GM23338 (cell line): ENCODE results near the gene PARVG. TPM values are rescaled to one million over a fixed set of nuclear protein-coding genes. Genes with fewer than 3 reads are reported as not detected.

Source experiments
- ATAC-seq: fragments of 200-7000 bp; cut with Tn5 transposase; 3 replicates; pipeline ENCODE4 v1.9.1; 2020
- DNase-seq: peaks from one replicate; pipeline ENCODE4 v3.0.0-alpha.2; 2015; ENCODE audit warnings: low spot score
- H2AFZ ChIP-seq: fragments of 200-600 bp; sonication (generic); 2 replicates; pipeline ENCODE4 v1.8.0; 2016; ENCODE audit warnings: antibody characterized with exemption, mild to moderate bottlenecking, moderate library complexity
- H3F3A ChIP-seq: fragments of 200-600 bp; sonication (generic); replicated peaks from 2 replicates; pipeline ENCODE4 v1.8.0; 2017; ENCODE audit warnings: antibody characterized with exemption, mixed run types, low read depth
- H3K27ac ChIP-seq: fragments of 200-600 bp; sonication (generic); 2 replicates; pipeline ENCODE4 v1.6.1; 2016; ENCODE audit warnings: low read depth
- H3K27me3 ChIP-seq: fragments of 200-600 bp; sonication (generic); 2 replicates; pipeline ENCODE4 v1.8.0; 2016; ENCODE audit warnings: mild to moderate bottlenecking, mixed run types, moderate library complexity; ENCODE audit not compliant: insufficient read depth
- H3K36me3 ChIP-seq: fragments of 200-600 bp; sonication (generic); 2 replicates; pipeline ENCODE4 v1.8.0; 2016; ENCODE audit warnings: mild to moderate bottlenecking; ENCODE audit not compliant: insufficient read depth
- H3K4me1 ChIP-seq: fragments of 200-600 bp; sonication (generic); 2 replicates; pipeline ENCODE4 v1.8.0; 2016; ENCODE audit warnings: mild to moderate bottlenecking, moderate library complexity; ENCODE audit not compliant: insufficient read depth
- H3K4me2 ChIP-seq: fragments of 200-600 bp; sonication (generic); 2 replicates; pipeline ENCODE4 v1.7.1; 2017; ENCODE audit warnings: mixed run types
- H3K4me3 ChIP-seq: fragments of 200-600 bp; sonication (generic); 2 replicates; pipeline ENCODE4 v1.6.1; 2016; ENCODE audit warnings: mixed run types
- H3K79me2 ChIP-seq: fragments of 200-600 bp; sonication (generic); replicated peaks from 2 replicates; pipeline ENCODE4 v1.8.0; 2017; ENCODE audit warnings: mild to moderate bottlenecking; ENCODE audit not compliant: insufficient read depth
- H3K9me2 ChIP-seq: fragments of 200-600 bp; sonication (generic); 2 replicates; pipeline ENCODE4 v1.8.0; 2017; ENCODE audit not compliant: insufficient read depth
- H4K20me1 ChIP-seq: fragments of 200-600 bp; sonication (generic); replicated peaks from 2 replicates; pipeline ENCODE4 v1.8.0; 2017; ENCODE audit warnings: mild to moderate bottlenecking; ENCODE audit not compliant: insufficient read depth
- H3K27ac Mint-ChIP-seq: 2 replicates; pipeline ENCODE4 v1.8.0; 2020; ENCODE audit warnings: inconsistent platforms, mild to moderate bottlenecking, moderate library complexity, mixed read lengths
- H3K27me3 Mint-ChIP-seq: 3 replicates; pipeline ENCODE4 v1.8.0; 2022; ENCODE audit warnings: low read depth, mild to moderate bottlenecking, moderate library complexity, mixed read lengths, inconsistent platforms; ENCODE audit not compliant: insufficient read depth, poor library complexity
- H3K36me3 Mint-ChIP-seq: 3 replicates; pipeline ENCODE4 v1.8.0; 2021; ENCODE audit warnings: low read depth, mild to moderate bottlenecking, inconsistent platforms, moderate library complexity, mixed read lengths
- H3K4me1 Mint-ChIP-seq: 3 replicates; pipeline ENCODE4 v1.8.0; 2020; ENCODE audit warnings: mild to moderate bottlenecking, inconsistent platforms, mixed read lengths
- H3K4me3 Mint-ChIP-seq: 3 replicates; pipeline ENCODE4 v1.8.0; 2021; ENCODE audit warnings: moderate library complexity, mild to moderate bottlenecking, inconsistent platforms, mixed read lengths
- H3K9me3 Mint-ChIP-seq: 3 replicates; pipeline ENCODE4 v1.8.0; 2020; ENCODE audit warnings: moderate library complexity, mild to moderate bottlenecking, inconsistent platforms, mixed read lengths
- EZH2phosphoT487 ChIP-seq: fragments of 200-600 bp; sonication (generic); IDR thresholded peaks from one replicate; pipeline ENCODE4 v1.8.1; 2018; ENCODE audit warnings: antibody characterized with exemption; ENCODE audit not compliant: unreplicated experiment
- POLR2AphosphoS5 ChIP-seq: IDR thresholded peaks from 2 replicates; pipeline ENCODE4 v1.6.1; 2016; ENCODE audit warnings: antibody characterized with exemption, low read depth
- polyA plus RNA-seq: library from polyadenylated mRNA; unstranded; fragments of >200 nt; fragmentation: Nextera tagmentation; extraction: Ambion mirVana; gene quantifications from 2 replicates; pipeline ENCODE4 v1.2.1, GENCODE V29; 2016
- total RNA-seq: library from RNA; depleted of rRNA; stranded (reverse); fragments of >200 nt; shearing (Covaris generic); gene quantifications from 2 replicates; pipeline ENCODE4 v1.2.3, GENCODE V29; 2014
- TF ChIP-seq, protein P1 (sequence below): fragments of 250-450 bp; sonication (Bioruptor Pico); IDR thresholded peaks from 2 replicates; pipeline ENCODE4 v1.5.0; 2020; ENCODE audit warnings: mild to moderate bottlenecking, moderate library complexity
- TF ChIP-seq, protein P2 (sequence below), 2 experiments: fragments of 200-600 bp in 1 of 2; sonication (generic) in 1 of 2; conservative IDR thresholded peaks; 2 replicates each; pipeline versions ENCODE4 v1.5.1 to v1.6.1; 2016 to 2017; ENCODE audit warnings: antibody characterized with exemption in 2 of 2, low read depth in 2 of 2, mild to moderate bottlenecking in 2 of 2, moderate library complexity in 1 of 2

The PARVG gene
- total and polyA plus RNA-seq, 2 experiments from 2014 or later: 0.14 to 0.31 TPM

DNA sequence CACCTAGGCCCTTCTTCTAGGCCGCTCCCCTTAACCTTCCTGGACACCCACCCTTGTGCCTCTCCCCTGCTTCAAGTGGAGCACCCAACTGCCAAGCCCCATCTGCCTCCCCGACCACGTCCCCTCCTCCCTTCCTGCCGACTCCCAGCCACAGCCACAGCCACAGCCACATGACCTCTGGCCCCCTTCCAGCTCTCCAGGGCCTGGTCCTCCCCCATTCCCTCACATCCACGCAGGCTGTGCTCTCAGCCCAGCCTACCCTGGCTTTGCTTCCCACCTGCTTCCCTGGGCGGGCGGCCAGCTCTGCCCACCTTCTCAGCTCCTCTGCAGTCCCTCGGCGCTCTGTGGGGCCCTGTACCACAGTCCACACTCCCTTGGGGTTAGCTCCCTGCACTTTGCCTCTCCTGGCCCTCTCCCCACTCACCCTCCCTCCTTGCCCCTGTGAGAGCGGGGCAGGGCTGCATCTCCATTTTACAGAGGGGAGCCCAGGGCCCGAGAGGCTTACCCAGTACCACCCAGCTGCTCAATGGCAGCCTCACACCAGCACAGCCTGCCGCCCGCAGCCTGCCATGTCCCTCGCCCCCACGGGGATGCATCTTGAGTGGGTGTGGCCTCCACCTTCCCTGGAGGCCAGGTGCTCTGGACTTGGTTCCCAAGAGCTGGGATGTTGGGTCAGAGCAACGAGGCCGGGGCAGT, 20.3 kb downstream of the PARVG start (continued):
- TF ChIP-seq, protein P1, sequence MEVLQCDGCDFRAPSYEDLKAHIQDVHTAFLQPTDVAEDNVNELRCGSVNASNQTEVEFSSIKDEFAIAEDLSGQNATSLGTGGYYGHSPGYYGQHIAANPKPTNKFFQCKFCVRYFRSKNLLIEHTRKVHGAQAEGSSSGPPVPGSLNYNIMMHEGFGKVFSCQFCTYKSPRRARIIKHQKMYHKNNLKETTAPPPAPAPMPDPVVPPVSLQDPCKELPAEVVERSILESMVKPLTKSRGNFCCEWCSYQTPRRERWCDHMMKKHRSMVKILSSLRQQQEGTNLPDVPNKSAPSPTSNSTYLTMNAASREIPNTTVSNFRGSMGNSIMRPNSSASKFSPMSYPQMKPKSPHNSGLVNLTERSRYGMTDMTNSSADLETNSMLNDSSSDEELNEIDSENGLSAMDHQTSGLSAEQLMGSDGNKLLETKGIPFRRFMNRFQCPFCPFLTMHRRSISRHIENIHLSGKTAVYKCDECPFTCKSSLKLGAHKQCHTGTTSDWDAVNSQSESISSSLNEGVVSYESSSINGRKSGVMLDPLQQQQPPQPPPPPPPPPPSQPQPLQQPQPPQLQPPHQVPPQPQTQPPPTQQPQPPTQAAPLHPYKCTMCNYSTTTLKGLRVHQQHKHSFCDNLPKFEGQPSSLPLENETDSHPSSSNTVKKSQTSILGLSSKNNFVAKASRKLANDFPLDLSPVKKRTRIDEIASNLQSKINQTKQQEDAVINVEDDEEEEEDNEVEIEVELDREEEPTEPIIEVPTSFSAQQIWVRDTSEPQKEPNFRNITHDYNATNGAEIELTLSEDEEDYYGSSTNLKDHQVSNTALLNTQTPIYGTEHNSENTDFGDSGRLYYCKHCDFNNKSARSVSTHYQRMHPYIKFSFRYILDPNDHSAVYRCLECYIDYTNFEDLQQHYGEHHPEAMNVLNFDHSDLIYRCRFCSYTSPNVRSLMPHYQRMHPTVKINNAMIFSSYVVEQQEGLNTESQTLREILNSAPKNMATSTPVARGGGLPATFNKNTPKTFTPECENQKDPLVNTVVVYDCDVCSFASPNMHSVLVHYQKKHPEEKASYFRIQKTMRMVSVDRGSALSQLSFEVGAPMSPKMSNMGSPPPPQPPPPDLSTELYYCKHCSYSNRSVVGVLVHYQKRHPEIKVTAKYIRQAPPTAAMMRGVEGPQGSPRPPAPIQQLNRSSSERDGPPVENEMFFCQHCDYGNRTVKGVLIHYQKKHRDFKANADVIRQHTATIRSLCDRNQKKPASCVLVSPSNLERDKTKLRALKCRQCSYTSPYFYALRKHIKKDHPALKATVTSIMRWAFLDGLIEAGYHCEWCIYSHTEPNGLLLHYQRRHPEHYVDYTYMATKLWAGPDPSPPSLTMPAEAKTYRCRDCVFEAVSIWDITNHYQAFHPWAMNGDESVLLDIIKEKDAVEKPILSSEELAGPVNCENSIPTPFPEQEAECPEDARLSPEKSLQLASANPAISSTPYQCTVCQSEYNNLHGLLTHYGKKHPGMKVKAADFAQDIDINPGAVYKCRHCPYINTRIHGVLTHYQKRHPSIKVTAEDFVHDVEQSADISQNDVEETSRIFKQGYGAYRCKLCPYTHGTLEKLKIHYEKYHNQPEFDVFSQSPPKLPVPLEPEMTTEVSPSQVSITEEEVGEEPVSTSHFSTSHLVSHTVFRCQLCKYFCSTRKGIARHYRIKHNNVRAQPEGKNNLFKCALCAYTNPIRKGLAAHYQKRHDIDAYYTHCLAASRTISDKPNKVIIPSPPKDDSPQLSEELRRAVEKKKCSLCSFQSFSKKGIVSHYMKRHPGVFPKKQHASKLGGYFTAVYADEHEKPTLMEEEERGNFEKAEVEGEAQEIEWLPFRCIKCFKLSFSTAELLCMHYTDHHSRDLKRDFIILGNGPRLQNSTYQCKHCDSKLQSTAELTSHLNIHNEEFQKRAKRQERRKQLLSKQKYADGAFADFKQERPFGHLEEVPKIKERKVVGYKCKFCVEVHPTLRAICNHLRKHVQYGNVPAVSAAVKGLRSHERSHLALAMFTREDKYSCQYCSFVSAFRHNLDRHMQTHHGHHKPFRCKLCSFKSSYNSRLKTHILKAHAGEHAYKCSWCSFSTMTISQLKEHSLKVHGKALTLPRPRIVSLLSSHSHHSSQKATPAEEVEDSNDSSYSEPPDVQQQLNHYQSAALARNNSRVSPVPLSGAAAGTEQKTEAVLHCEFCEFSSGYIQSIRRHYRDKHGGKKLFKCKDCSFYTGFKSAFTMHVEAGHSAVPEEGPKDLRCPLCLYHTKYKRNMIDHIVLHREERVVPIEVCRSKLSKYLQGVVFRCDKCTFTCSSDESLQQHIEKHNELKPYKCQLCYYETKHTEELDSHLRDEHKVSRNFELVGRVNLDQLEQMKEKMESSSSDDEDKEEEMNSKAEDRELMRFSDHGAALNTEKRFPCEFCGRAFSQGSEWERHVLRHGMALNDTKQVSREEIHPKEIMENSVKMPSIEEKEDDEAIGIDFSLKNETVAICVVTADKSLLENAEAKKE (CRISPR knock-in tag): no peak

DNA sequence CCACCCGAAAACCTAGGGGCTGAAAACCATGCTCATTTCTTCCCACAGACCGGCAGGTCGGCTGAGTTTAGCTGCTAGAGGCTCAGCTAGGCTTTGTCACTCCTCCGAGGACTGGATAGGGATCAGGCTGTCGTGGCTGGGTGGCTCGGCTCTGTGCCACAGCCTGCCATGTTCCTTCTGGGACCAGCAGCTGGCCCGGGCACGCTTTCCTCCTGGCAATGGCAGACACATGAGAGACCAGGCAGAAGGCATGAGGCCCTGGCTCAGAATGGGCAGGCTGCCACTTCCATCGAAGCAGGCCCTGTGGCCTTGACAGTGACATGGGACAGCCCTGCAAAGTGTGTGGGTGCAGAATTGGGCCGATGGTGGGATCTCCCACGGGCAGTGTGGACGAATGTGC, 20.9 kb downstream of the PARVG start:
- H4K20me1 ChIP-seq: no peaks in the 10 kb centered on the region
- H3K27ac Mint-ChIP-seq: no peak overlapping the region
- peaks cover 2% of the 10 kb centered on the region for H3K27me3 Mint-ChIP-seq
- H3K27me3 ChIP-seq: no peaks in the 10 kb centered on the region
- no peak overlapping the region for H3K4me3 ChIP-seq
- no peak overlapping the region for H3K27ac ChIP-seq
- no peaks in the 10 kb centered on the region for H3K79me2 ChIP-seq
- no peak overlapping the region for H3K4me2 ChIP-seq
- no peaks in the 10 kb centered on the region for H3K4me1 ChIP-seq
- TF ChIP-seq EZH2phosphoT487: no peak
- ATAC-seq (no peak), DNase-seq (no peak)
- H3K4me1 Mint-ChIP-seq: peaks cover 2% of the 10 kb centered on the region; the same call in 1 of the 3 replicates
- H3K36me3 Mint-ChIP-seq: no peaks in the 10 kb centered on the region
- H3K4me3 Mint-ChIP-seq: no peak overlapping the region
- H3K9me3 Mint-ChIP-seq: no peaks in the 10 kb centered on the region
- no peaks in the 10 kb centered on the region for H3K36me3 ChIP-seq
- no peaks in the 10 kb centered on the region for H3F3A ChIP-seq
- no peak overlapping the region for H2AFZ ChIP-seq
- H3K9me2 ChIP-seq: no peaks in the 10 kb centered on the region

DNA sequence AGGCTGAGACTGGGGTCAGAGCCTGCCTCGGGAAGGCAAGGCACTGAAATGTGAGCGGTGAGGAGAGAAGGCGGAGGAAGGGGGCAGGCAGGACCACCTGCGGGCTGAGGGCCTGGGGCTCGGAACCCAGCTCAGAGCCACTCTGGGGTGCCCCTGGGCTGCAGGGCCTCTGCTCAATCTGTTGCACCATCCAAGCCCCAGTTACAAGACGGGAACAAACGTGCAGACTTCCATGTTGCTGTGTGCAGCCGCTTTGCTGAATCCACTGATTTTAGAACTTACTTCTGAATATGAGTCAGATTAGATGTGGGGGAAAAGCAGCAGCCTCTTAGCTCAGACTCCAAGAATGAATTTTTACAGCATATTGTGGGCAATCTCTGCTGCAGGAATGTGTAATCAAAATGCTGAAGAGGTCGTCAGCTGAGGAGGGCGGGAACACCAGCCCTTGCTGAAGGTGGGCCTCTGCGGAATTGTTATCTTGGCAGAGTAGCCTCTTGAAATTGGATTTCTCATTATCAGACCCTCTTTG, 21.6 kb downstream of the PARVG start:
- no peak overlapping the region for H2AFZ ChIP-seq
- H3K27me3 Mint-ChIP-seq: peaks cover 2% of the 10 kb centered on the region
- H3F3A ChIP-seq: no peaks in the 10 kb centered on the region
- H3K9me2 ChIP-seq: no peaks in the 10 kb centered on the region
- H3K27me3 ChIP-seq: no peaks in the 10 kb centered on the region
- H3K27ac Mint-ChIP-seq: no peak overlapping the region
- peaks cover 2% of the 10 kb centered on the region; the same call in 1 of the 3 replicates for H3K4me1 Mint-ChIP-seq
- no peaks in the 10 kb centered on the region for H3K36me3 ChIP-seq
- no peaks in the 10 kb centered on the region for H3K4me1 ChIP-seq
- H3K27ac ChIP-seq: no peak overlapping the region
- DNase-seq (no peak), ATAC-seq (no peak)
- H3K79me2 ChIP-seq: no peaks in the 10 kb centered on the region
- no peaks in the 10 kb centered on the region for H4K20me1 ChIP-seq
- H3K4me3 Mint-ChIP-seq: no peak overlapping the region
- H3K4me3 ChIP-seq: no peak overlapping the region
- no peak overlapping the region for H3K4me2 ChIP-seq
- no peaks in the 10 kb centered on the region for H3K9me3 Mint-ChIP-seq
- H3K36me3 Mint-ChIP-seq: no peaks in the 10 kb centered on the region
- no peak for TF ChIP-seq POLR2AphosphoS5
- TF ChIP-seq, protein P2, sequence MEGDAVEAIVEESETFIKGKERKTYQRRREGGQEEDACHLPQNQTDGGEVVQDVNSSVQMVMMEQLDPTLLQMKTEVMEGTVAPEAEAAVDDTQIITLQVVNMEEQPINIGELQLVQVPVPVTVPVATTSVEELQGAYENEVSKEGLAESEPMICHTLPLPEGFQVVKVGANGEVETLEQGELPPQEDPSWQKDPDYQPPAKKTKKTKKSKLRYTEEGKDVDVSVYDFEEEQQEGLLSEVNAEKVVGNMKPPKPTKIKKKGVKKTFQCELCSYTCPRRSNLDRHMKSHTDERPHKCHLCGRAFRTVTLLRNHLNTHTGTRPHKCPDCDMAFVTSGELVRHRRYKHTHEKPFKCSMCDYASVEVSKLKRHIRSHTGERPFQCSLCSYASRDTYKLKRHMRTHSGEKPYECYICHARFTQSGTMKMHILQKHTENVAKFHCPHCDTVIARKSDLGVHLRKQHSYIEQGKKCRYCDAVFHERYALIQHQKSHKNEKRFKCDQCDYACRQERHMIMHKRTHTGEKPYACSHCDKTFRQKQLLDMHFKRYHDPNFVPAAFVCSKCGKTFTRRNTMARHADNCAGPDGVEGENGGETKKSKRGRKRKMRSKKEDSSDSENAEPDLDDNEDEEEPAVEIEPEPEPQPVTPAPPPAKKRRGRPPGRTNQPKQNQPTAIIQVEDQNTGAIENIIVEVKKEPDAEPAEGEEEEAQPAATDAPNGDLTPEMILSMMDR (conservative IDR thresholded peaks at IDR 0.05; ENCODE audit: low read depth in 2 of 2): no peak
